GM12878 (cell line): ENCODE results near the gene CDC14A. TPM values are rescaled to one million over a fixed set of nuclear protein-coding genes. Genes with fewer than 3 reads are reported as not detected.

Experiments used
- ATAC-seq: fragments of 200-7000 bp; cut with Tn5 transposase; 3 replicates; pipeline ENCODE4 v1.9.1; 2020; ENCODE audit warnings: mild to moderate bottlenecking, moderate library complexity
- BruUV-seq: library from RNA; stranded (reverse); fragments of 400-500 nt; replicated peaks from 2 replicates; lab custom pipeline; 2021; lab: Mats Ljungman, UMichigan
- CTCF ChIA-PET: fragments of 300-600 bp; sonication (Branson Sonifier 250); formaldehyde crosslinking; extraction: SDS; loops from one replicate; lab custom pipeline; 2021; ENCODE audit warnings: inconsistent platforms; lab: Yijun Ruan, JAX
- POLR2A ChIA-PET: fragments of 350-600 bp; formaldehyde crosslinking; extraction: SDS; loops from one replicate; lab custom pipeline; 2021; ENCODE audit warnings: inconsistent platforms; lab: Charles Lee
- RAD21 ChIA-PET: fragments of 300-600 bp; sonication (Branson Sonifier 250); formaldehyde crosslinking; loops from one replicate; lab custom pipeline; 2023; ENCODE audit warnings: antibody characterized with exemption; ENCODE audit not compliant: unreplicated experiment; lab: Charles Lee
- SMC1A ChIA-PET: fragments of 300-600 bp; sonication (Branson Sonifier 250); formaldehyde crosslinking; loops from one replicate; lab custom pipeline; 2023; ENCODE audit not compliant: unreplicated experiment, uncharacterized antibody; lab: Charles Lee
- DNase-seq: peaks from one replicate; pipeline ENCODE4 v3.0.0-alpha.2; 2011; ENCODE audit warnings: low read depth, low spot score
- FAIRE-seq: peaks from 3 replicates; lab custom pipeline; 2011; peaks lifted over from hg19 to GRCh38; lab: Jason Lieb, UNC
- H2AFZ ChIP-seq: 2 replicates; pipeline ENCODE4 v1.6.0; 2011; ENCODE audit warnings: low read depth, low read length, control low read depth; ENCODE audit not compliant: control insufficient read depth
- H3K27ac ChIP-seq: 2 replicates; pipeline ENCODE4 v1.5.1; 2011; ENCODE audit warnings: control low read depth; ENCODE audit not compliant: control insufficient read depth, insufficient read depth
- H3K27me3 ChIP-seq, 2 experiments: replicated peaks in 1 of 2; 2 replicates each; pipeline versions ENCODE4 v1.6.0 to v1.6.1; 2011; ENCODE audit warnings: low read length in 1 of 2; ENCODE audit not compliant: control insufficient read depth in 2 of 2, insufficient read depth in 2 of 2
- H3K36me3 ChIP-seq, 2 experiments: 2 replicates each; pipeline ENCODE4 v1.5.1; 2011; ENCODE audit warnings: low read length in 1 of 2; ENCODE audit not compliant: control insufficient read depth in 2 of 2, insufficient read depth in 2 of 2
- H3K4me1 ChIP-seq: 2 replicates; pipeline ENCODE4 v1.6.1; 2011; ENCODE audit warnings: mild to moderate bottlenecking, low read length, moderate library complexity, mixed read lengths; ENCODE audit not compliant: control insufficient read depth, insufficient read depth
- H3K4me2 ChIP-seq: 2 replicates; pipeline ENCODE4 v1.6.0; 2011; ENCODE audit warnings: control low read depth; ENCODE audit not compliant: control insufficient read depth, insufficient read depth
- H3K4me3 ChIP-seq: fragments of 200-600 bp; sonication (generic); 2 replicates; pipeline ENCODE4 v1.5.1; 2016
- H3K79me2 ChIP-seq: 2 replicates; pipeline ENCODE4 v1.6.0; 2011; ENCODE audit warnings: low read length; ENCODE audit not compliant: control insufficient read depth, insufficient read depth
- H3K9ac ChIP-seq: 2 replicates; pipeline ENCODE4 v1.8.0; 2011; ENCODE audit warnings: low read length, control low read depth, mixed read lengths; ENCODE audit not compliant: control insufficient read depth, insufficient read depth
- H3K9me3 ChIP-seq: replicated peaks from 3 replicates; pipeline ENCODE4 v1.5.1; 2011; ENCODE audit warnings: mild to moderate bottlenecking, low read length; ENCODE audit not compliant: control insufficient read depth, insufficient read depth
- H4K20me1 ChIP-seq: 2 replicates; pipeline ENCODE4 v1.6.0; 2011; ENCODE audit not compliant: control insufficient read depth, insufficient read depth
- ATF7 ChIP-seq: fragments of 450-650 bp; IDR thresholded peaks from 2 replicates; pipeline ENCODE4 v1.6.1; 2016; ENCODE audit warnings: low read depth, mild to moderate bottlenecking
- BACH1 ChIP-seq: fragments of 450-650 bp; IDR thresholded peaks from 2 replicates; pipeline ENCODE4 v1.6.1; 2017; ENCODE audit warnings: mild to moderate bottlenecking, borderline replicate concordance
- HDGF ChIP-seq: fragments of 450-650 bp; IDR thresholded peaks from 2 replicates; pipeline ENCODE4 v1.6.1; 2016; ENCODE audit warnings: antibody characterized with exemption
- KAT2A ChIP-seq: conservative IDR thresholded peaks from 2 replicates; pipeline ENCODE4 v1.6.1; 2011; ENCODE audit warnings: low read depth, low read length; ENCODE audit not compliant: control insufficient read depth
- MXI1 ChIP-seq: fragments of 150-350 bp; IDR thresholded peaks from 2 replicates; pipeline ENCODE4 v1.6.1; 2011; ENCODE audit warnings: low read depth, mild to moderate bottlenecking, inconsistent platforms, low read length, improper control_type of control experiment
- PKNOX1 ChIP-seq: fragments of 450-650 bp; IDR thresholded peaks from 2 replicates; pipeline ENCODE4 v1.6.1; 2016; ENCODE audit warnings: mild to moderate bottlenecking
- POU2F2 ChIP-seq: IDR thresholded peaks from 3 replicates; pipeline ENCODE4 v1.6.1; 2011; ENCODE audit warnings: low read depth, mild to moderate bottlenecking, low read length, borderline replicate concordance
- PRDM15 ChIP-seq: fragments of 450-650 bp; formaldehyde crosslinking; IDR thresholded peaks from 2 replicates; pipeline ENCODE4 v1.4.0; 2020; ENCODE audit warnings: mild to moderate bottlenecking, moderate library complexity
- REST ChIP-seq: IDR thresholded peaks from 2 replicates; pipeline ENCODE4 v1.6.1; 2012; ENCODE audit warnings: mild to moderate bottlenecking, low read depth, low read length
- RUNX3 ChIP-seq: IDR thresholded peaks from 2 replicates; pipeline ENCODE4 v1.6.1; 2012; ENCODE audit warnings: low read length, inconsistent platforms
- TARDBP ChIP-seq: IDR thresholded peaks from 2 replicates; pipeline ENCODE4 v1.6.1; 2016; ENCODE audit warnings: borderline replicate concordance
- WGBS: methylation state at CpG from one replicate; pipeline ENCODE4 v1.1.6; 2016; ENCODE audit warnings: low lambda C conversion rate; ENCODE audit not compliant: insufficient replicate concordance, insufficient coverage; ENCODE audit errors: missing lambda C conversion rate; 5-methylcytosine and 5-hydroxymethylcytosine counted together
- in situ Hi-C: fragments of 300-500 bp; cut with MboI; formaldehyde crosslinking; loops from 9 replicates; pipeline ENCODE4 v1.14.3; 2018; ENCODE audit warnings: mixed read lengths
- intact Hi-C: fragments of 100-400 bp; cut with micrococcal nuclease; formaldehyde crosslinking; loops from one replicate; pipeline ENCODE4 v1.14.2; 2022; ENCODE audit not compliant: unreplicated experiment
- polyA plus RNA-seq, 11 experiments: library from polyadenylated mRNA; depleted of rRNA in 4 of 11; unstranded in 6 of 11; stranded (reverse) in 5 of 11; fragments of >200 nt; fragmentation: Nextera tagmentation in 4 of 11; fragmentation: Illumina TruSeq in 1 of 11; extraction: Ambion mirVana in 4 of 11; extraction: Trizol in 1 of 11; gene quantifications; 1 replicate in 1 of 11; 2 replicates in 10 of 11; pipeline versions ENCODE4 v1.2.1 to v1.2.3, GENCODE V29; 2011 to 2016; ENCODE audit warnings: inconsistent platforms in 2 of 11, missing spikeins in 2 of 11, low read depth in 1 of 11
- total RNA-seq, 4 experiments: library from RNA; depleted of rRNA in 3 of 4; stranded (reverse); fragments of >200 nt in 3 of 4; fragmentation: Illumina TruSeq in 1 of 4; extraction: Trizol in 1 of 4; gene quantifications; 2 replicates each; pipeline versions ENCODE4 v1.2.1 to v1.2.3, GENCODE V29; 2013 to 2021

Gene CDC14A
- total and polyA plus RNA-seq, 10 of the 15 experiments (the other 5 are each of a cell fraction or from before 2014, with no cell fraction given), result 1.5 to 7.1 (median 5.5) TPM

GRCh38 chr1:100443811-100444571, 91.7 kb downstream of the CDC14A start:
- intact Hi-C loops (no loop called here), in situ Hi-C loops (no loop called here)
- SMC1A ChIA-PET, result interaction anchor here (1.0 to 1.9 kb wide), 5 partner anchors 10 to 175 kb away, joined by 3 to 7 read pairs (median 4); no protein-coding TSS in a partner anchor
- no TSS peak for BruUV-seq
- no peaks in the 10 kb centered on the region for H3K36me3 ChIP-seq
- peak overlapping the region; percentile 45 for H3K27ac ChIP-seq
- H3K9me3 ChIP-seq, result no peaks in the 10 kb centered on the region
- peak overlapping the region; percentile 61 for H3K4me2 ChIP-seq
- no peaks in the 10 kb centered on the region for H4K20me1 ChIP-seq
- FAIRE-seq, result peak; percentile 88
- RAD21 ChIA-PET, result interaction anchor here (0.6 to 1.2 kb wide), 2 partner anchors 10 to 12 kb away, joined by 3 to 5 read pairs; no protein-coding TSS in a partner anchor
- H3K9ac ChIP-seq, result no peak overlapping the region
- H3K4me3 ChIP-seq, result no peak overlapping the region
- H2AFZ ChIP-seq, result peak overlapping the region; percentile 70
- no peaks in the 10 kb centered on the region for H3K79me2 ChIP-seq
- POLR2A ChIA-PET, result interaction anchor here (1.0 to 1.3 kb wide), 3 partner anchors 88 to 179 kb away, joined by 3 read pairs; partner anchors contain the start of gene RTCA
- CTCF ChIA-PET, result interaction anchor here (1.0 to 4.8 kb wide), 3 partner anchors 9 to 13 kb away, joined by 3 to 61 read pairs (median 4); no protein-coding TSS in a partner anchor
- H3K4me1 ChIP-seq, result peaks cover 18% of the 10 kb centered on the region
- H3K27me3 ChIP-seq, result no peaks in the 10 kb centered on the region
- peak; percentile 42 for DNase-seq
- WGBS, result 27% methylated on average over 7 of the region's 7 CpGs
- peak; percentile 85 for ATAC-seq
- TF ChIP-seq BACH1 (no peak), PRDM15 (no peak), HDGF (no peak), PKNOX1 (no peak), KAT2A (no peak), ATF7 (no peak), MXI1 (no peak), RUNX3 (peak; percentile 30; the same call in 1 of the 2 replicates), TARDBP (no peak), POU2F2 (no peak), REST (no peak)
